Stimulated activated CD8-positive, alpha-beta memory T cell treated with anti-CD3 and anti-CD28 coated beads, Interleukin-15, amount 100 ng/mL, for 1 hour (primary cell): ENCODE data around the gene SYNGR2.
A peak's percentile ranks its signal among the peaks of the same experiment; 100 is the strongest.

Source experiments
- DNase-seq: peaks from one replicate; pipeline ENCODE4 v3.0.0-alpha.2; 2020; ENCODE audit warnings: low read depth

SYNGR2 gene

GRCh38 chr17:78204387-78205123 lies 36.2 kb downstream of the SYNGR2 start:
- DNase-seq = no peak

GRCh38 chr17:78205124-78205775 lies 36.9 kb downstream of the SYNGR2 start:
- DNase-seq = no peak

- DNase-seq = no peak
These were observed 37.9 kb downstream of the SYNGR2 start for GRCh38 chr17:78206298-78206697.

GRCh38 chr17:78208486-78208885 lies 40.1 kb downstream of the SYNGR2 start:
- DNase-seq = no peak

- DNase-seq = no peak
These were observed 41.7 kb downstream of the SYNGR2 start for GRCh38 chr17:78210111-78210510.

- DNase-seq = no peak
These were observed 42.7 kb downstream of the SYNGR2 start for GRCh38 chr17:78211032-78211431.

GRCh38 chr17:78214016-78214705 lies 45.8 kb downstream of the SYNGR2 start, which contains the start of gene BIRC5:
TSS of gene BIRC5 (plus strand) at chr17:78214253. CDS start at chr17:78214317, 64 bp downstream.
- DNase-seq = peak; percentile 84

- no peak for DNase-seq
These were observed 46.3 kb downstream of the SYNGR2 start for GRCh38 chr17:78214706-78215061.

- no peak for DNase-seq
These were observed 51.2 kb downstream of the SYNGR2 start for GRCh38 chr17:78219396-78220150.
